CD4-positive, alpha-beta T cell treated with Interleukin-17A for 1 hour (primary cell): ENCODE data around the gene NDUFAF8.
A peak's percentile ranks its signal among the peaks of the same experiment; 100 is the strongest.

Experiments
- DNase-seq: peaks from one replicate; pipeline ENCODE4 v3.0.0-alpha.2; 2020

NDUFAF8 gene

DNA sequence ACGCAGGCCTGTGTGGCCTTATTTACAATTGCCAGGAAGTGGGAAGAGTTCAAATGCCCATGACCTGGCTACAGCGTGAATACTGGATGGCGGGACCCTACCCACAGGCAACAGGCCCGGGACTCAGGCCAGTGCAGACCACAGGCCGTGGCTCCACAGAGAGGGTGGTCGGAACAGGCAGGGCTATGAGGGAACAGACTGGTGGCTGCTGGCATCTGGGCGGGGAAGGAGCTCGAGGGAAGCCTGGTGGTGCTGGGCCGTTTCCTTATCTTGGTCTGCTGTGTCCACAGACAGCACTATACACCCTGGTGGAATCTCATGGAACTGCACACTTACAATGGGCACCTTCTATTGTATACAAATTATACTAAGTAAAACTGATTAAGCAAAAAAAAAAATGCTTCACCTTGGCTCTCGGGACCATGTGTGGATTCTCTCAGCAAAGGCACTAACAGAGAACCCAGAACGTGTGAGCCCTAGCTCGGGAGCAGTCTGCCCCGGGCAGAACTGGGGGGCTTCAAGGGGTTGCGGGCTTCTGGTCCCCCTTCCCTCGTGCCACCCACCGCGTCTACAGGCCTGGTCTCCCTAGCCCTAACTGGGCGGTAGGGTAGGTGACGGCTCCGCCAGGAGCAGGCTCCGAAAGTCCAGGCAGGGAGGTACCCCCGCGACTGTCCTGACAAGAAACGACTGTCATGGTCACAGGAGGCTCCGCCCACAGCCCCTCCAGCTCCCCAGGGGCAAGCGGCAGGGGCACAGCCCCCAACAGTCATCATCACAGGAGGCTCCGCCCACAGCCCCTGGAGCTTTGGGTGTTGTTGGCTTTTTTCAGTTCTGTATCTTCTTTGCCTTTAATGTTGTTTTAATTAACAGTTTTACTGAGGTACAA lies 38.2 kb upstream of the NDUFAF8 start:
- peak; percentile 32 for DNase-seq

DNA sequence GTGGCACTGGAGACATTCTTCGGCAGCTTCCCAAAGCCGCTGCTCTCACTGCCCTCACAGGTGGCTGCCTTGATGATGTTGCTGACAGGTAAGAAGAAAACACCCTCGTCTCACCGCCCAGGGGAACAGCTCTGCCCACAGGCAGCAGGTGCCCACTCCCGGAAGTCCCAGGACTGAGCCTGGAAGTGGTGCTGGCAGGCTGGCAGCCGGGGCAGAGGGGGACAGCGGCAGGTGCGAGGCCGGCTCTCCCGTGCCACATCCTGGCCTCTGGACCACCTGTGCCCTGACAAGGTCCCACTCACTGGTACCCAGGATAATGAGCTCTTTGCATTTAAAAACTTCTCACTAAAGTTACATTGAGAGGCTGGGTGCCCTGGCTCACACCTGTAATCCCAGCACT lies 36.8 kb upstream of the NDUFAF8 start:
- DNase-seq: no peak

DNA sequence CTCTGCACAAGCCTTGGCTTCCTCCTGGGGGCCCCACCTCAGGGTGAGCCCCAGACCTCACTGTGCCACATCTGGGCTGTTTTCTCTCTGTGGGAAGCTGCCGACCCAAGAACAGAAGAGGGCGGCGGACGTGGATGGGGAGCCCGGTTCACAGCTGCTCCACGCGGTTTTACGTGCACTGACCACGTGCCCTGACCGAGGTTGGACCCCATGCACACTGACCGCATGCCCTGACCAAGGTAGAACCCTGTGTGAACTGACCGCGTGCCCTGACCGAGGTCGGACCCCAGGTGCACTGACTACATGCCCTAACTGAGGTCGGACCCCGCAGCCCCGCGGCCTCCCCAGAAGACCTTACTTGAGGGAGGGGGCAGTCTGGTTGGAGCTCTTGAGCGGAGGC lies 36.0 kb upstream of the NDUFAF8 start:
- no peak for DNase-seq

DNA sequence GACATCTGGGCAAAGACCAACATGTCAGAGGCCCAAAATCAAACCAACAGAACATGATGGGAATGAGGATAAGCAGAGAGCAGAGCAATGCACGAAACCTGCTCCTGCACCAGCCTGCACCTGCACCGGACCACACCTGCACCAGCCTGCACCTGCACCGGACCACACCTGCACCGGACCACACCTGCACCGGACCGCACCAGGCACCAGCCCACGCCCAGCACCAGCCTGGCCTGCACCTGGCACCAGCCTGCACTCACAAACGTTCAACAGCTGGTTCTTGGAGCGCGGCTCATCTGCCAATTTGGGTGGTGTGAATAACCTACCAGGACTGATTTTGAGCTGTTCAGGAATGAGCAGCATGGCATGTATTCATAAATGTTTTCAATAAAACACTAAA lies 34.5 kb upstream of the NDUFAF8 start:
- no peak for DNase-seq

DNA sequence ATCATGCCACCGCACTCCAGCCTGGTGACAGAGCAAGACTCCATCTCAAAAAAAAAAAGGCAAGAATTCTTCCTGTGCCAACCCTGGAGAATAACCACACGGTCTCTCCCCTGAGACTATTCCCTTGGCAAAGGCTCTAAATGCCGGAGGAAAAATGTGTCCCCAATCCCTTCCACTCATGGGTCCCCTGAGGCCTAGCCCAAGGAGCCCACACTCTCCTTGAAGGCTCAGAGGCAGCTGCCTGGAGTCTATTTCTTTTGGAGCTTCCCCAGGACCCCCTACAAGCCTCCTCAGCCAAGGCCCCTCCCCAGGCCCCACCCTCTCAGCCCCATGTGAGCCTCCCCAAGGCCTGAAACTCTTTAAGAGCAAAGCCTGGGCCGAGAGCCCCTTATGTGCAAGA lies 33.0 kb upstream of the NDUFAF8 start:
- DNase-seq: no peak

DNA sequence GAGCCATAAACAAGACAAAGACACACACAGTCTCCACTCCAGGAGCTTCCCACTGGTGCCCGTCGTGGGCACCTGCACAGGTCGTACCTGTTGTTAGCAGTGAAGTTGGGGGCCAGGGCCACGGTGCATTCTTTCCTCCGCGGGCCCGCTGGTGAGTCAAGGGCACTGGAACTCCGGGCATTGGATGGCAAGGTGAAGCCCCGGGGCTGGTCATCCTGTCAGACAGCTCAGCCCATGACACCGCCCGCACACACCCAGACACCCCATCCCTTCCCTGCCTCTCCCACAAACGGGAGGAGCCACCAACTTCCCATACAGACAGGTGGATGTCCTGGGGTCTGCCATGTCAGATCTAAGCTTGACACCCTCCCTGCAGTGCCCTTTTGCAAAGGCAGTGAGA lies 32.5 kb upstream of the NDUFAF8 start:
- DNase-seq: no peak

DNA sequence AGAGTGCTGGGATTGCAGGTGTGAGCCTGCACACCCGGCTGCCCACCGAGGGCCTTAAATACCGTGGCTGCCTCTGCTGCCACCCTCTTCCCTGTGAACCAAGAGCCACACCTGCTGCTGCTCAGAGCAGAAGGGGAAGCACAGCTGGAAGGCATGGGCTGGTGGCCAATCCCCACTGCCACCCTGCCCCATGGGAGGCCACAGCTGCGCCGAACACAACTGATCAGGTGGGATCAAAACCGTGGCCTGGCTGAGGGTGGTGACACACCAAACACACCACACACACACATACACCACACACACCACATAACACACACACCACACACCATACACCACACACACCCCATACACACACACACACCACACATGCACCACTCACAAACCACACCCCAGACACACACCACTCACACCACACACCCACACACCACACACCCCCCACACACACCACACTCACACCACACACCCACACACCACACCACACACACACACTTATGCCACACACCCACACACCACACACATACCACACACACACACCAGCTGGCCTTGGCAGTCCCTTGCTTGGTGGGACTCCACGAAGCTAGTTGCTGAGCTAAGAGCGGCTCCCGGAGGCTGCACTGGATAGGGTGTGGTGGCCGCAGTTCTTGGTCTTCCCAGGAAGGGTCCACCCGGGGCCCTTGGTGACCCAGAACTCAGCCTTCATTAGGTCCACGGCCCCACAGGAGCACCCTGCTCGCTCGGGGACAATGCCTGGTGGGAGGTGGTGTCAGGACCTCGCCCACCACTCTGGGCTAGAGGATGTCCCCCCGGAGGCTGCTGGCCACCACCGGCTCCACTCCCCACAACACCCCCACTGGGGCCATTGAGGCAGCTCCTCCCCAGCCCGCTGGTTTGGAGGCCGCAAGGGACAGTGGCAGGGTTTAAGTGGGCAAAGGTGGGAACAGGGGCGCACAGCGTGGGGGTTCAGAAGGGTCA lies 31.2 kb upstream of the NDUFAF8 start:
- DNase-seq: no peak

DNA sequence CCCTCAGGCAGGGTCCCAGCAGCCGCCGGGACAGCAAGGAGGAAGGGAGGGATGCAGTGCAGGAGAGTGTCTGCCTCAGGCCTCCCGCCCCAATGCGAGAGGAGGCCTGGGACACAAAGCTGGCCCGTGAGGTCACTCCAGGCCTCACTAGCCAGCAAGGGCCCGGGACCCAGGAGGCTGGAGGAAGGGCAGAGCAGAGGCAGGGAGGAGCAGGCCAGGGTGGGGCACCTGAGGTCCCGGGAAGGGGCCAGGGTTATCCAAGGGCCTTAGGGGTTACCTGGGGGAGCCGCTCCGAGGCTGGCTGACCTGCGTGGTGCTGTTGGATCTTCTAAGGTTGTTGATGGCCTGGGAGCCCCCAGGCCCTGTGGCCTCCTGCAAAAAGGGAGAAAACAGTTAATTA lies 30.5 kb upstream of the NDUFAF8 start:
- DNase-seq: no peak

DNA sequence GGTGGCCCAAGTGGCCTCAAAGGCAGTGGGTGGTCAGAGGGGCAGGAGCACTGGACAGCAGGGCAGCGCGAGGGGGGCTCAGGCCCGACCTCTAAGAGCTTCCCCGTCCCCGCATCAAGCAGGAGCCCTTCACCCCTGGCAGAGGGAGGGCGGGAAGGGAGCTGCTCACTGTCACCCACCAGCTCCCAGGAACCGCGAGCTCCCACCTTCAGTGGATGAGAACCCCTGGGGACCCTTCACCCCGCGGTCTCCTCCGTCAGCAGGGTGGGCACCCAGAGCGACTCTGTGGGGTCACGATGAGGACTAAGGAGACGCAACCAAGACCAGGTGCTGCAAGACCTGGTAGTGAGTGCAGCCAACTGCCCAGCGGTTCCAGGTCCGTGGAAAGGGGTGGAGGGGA lies 30.0 kb upstream of the NDUFAF8 start:
- DNase-seq: no peak

DNA sequence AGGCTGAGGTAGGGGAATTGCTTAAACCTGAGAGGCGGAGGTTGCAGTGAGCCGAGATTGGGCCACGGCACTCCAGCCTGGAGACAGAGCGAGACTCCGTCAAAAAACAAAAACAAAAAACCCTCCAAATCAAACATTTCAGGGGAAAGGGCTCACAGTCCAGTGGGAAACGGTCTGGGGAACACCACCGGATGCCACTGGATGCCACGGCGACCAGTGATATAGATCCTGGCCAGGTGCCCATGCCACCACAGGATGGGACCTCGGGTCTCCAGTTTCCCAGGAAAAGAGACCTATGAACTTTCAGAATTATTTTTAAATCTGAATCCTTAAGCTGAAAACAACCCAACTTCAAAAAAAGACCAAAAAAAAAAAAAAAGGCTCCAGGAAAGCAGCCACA lies 28.7 kb upstream of the NDUFAF8 start:
- DNase-seq: no peak

DNA sequence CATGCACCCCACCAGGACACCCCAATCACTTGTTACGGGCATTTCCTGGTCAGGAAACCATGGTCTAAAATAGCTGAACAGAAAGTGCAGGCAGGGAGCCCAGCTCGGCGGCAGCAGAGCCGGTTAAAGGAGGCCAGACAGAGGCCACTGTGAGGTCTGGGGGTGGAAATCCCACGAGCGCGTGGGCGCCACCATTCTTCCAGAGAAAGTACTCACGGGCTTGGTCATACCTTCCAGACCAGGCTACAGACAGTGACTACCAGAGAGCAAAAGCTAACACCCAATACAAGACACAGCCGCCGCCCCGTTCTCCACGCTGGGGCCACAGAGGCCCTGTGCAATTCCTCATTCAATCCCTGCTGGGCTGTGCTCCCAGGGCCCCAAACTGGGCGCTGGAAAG lies 28.2 kb upstream of the NDUFAF8 start:
- no peak for DNase-seq

DNA sequence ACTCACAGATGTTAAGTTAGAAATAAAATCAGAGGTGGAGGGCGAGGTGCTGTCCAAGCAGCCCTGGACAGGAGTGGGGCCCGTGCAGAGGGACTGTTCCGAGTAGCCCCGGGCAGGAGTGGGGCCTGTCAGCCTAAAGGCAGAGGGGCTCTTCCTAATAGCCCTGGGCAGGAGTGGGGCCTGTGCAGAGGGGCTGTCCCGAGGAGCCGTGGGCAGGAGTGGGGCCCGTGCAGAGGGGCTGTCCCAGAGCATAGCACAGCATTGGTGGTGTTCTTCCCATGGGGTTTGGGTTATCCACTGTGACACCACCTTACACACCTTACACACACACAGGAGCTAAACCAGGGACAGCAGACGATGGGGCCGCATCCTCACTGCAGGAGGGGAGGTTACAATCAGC lies 26.8 kb upstream of the NDUFAF8 start:
- no peak for DNase-seq

DNA sequence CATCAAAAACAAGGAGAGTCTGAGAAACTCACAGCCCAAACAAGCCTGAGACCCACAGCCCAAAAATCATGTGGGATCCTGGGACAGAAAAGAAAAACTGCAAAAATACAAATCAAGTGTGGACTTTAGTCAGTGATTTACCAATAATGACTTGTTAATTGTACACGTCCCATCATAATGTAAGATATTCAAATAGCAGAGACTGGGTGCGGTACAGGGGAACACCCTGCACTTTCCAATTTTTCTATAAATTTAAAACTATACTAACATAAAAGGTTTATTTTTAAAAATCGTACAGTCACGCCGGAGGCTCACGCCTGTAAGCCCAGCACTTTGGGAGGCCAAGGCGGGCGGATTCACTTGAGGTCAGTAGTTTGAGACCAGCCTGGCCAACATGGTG lies 25.1 kb upstream of the NDUFAF8 start:
- no peak for DNase-seq

DNA sequence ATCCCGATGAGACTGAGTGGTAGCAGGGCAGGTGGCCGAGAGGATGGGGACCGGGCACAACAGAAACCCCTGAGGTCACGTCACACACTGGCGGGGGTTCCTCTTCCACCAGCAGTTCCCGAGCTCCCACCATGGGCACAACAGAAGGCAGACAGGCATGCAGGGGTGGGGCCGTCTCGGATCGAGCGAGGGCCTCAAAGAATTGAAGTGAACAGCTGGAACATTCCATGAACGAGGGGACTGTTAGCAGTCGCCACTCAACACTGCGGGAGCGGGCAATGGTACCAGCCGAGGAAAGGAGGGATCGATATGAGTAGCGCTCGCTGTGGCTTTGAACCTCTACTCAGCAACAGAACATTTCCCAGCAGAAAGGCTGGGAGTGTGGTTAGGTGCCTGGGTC lies 21.6 kb upstream of the NDUFAF8 start:
- no peak for DNase-seq

DNA sequence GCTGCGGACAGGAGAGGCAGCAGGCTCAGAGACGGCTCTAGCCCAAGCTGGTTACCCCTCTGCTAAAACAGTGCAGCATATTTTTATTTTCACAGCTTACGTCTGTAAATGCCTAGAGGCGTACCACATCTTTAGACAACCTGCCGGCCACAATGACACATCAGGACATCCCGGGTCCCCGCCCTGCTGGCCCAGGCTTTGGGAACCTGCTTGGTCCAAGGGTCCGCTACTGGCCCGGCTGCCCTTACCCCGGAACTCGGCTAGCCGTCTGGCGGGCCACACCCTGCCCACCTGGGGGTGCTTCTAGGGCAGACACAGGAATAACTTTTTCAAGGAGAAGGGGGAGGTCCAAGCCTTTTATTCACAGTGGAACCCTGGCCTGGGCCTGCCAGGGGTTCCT lies 20.7 kb upstream of the NDUFAF8 start:
- DNase-seq: no peak

DNA sequence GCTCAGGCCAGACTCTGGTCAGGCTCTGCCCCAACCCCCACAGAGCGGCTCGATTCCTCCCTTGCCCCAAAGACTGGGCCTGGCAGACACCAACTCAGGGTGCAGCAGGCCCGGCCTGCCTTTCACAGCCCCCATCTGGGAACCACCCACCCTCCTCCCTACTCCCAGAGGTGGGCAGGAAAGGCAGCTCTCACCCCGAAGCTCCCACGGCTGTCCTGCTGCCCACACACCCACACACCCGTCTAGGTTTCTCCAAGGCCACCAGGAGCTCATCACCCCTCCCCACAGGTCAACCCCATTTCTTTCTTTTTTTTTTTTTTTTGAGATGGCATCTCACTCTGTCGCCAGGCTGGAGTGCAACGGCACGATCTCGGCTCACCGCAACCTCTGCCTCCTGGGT lies 20.1 kb upstream of the NDUFAF8 start:
- DNase-seq: no peak

DNA sequence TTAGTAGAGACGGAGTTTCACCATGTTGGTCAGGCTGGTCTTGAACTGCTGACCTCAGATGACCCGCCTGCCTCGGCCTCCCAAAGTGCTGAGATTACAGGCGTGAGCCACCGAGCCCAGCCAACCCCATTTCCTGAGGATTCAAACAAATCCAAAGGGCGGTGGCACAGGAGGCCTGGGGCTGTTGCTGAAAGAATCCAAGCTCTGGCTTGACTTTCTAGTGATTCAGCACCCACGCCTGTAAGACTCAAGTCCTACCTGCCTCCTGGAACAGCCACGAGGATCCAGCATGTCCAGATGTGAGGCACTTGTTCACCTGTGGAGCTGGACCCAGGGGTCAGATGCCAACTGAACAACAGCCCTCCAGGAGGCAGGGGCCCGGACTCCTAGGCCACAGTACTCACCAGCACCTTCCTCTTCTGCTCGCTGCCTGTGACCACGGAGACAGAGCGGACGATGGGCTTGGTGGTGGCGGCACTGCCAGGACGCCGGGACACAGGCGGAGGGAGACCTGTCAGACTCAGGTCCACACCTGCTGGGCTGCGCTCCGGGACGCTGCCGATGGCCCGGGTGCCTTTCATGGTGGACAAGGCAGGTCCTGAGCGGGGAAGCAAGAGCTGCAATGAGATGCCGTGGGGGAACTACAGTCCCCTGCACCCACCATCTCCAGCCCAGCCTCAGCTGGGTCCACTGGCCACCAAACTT lies 19.5 kb upstream of the NDUFAF8 start:
- no peak for DNase-seq

DNA sequence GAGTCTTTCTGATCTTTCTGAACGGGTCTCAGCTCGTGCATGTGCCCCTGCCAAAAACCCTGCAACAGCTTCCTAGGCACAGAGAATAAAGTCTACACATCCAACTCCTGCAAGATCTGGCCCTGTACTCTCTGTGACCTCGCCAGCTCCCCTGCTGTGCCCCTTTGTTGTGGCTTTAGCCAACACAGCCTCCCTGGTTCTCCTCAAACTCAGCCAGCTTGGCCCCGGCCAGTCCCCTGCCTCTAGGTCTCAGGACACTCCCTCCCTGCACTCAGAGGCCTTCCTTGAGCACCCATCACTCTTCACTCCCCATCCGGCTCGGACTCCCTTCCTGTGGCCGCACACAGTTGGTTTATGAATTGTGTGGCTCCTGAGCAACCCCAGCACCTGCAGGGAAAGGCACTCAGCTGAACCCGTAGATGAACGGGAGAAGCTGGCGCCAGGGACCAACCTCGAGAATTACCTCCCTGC lies 17.7 kb upstream of the NDUFAF8 start:
- no peak for DNase-seq

DNA sequence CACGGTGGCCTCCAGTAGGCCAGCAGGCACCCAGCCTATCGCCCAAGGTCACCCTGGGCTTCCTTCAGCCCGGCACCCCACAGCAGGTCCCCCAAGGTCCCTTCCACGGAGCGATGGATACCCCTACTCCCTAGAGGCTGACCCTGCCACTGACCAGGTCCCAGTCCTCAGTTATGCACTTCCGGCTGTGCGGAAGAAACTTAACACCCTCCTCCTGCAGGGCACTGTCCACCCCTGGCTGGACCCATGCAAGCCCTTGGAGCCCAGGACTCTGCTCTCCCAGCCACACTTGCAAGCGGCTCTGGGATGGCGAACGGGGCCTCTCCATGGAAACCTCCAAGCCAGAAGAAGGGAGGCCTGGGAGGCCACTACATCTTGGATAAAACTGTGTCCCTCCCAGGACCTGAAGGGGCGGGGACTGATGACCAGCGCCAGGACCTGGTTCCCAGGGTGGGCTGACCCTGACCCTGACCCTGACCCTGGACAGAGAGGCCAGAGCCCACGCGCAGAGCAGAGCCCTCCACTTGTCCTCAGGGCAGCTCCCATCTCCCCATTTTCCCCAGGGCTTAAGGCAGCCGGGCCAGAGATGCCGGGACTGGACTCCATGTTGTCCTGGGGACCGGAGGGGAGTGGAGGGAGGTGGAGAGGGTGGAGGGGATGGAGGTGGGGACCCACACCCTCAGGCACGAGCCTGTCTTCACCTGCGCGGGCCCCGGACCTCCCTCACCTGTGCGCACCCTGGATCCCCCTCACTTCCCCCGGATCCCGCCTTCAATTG lies 17.1 kb upstream of the NDUFAF8 start:
- no peak for DNase-seq

DNA sequence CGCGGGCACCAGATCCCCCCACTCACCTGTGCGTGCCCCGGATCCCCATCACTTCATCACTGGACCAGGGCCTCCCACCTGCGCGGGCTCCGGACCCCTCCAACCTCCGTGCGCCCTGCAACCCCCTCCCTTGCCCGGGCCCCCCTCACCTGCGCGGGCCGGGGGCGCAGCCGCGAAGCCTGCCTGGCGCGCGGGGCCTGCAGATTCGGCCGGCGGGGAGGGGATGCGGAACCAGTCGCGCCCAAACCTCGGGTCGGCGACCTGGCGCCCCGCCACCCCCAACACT lies 16.6 kb upstream of the NDUFAF8 start:
- DNase-seq: no peak

DNA sequence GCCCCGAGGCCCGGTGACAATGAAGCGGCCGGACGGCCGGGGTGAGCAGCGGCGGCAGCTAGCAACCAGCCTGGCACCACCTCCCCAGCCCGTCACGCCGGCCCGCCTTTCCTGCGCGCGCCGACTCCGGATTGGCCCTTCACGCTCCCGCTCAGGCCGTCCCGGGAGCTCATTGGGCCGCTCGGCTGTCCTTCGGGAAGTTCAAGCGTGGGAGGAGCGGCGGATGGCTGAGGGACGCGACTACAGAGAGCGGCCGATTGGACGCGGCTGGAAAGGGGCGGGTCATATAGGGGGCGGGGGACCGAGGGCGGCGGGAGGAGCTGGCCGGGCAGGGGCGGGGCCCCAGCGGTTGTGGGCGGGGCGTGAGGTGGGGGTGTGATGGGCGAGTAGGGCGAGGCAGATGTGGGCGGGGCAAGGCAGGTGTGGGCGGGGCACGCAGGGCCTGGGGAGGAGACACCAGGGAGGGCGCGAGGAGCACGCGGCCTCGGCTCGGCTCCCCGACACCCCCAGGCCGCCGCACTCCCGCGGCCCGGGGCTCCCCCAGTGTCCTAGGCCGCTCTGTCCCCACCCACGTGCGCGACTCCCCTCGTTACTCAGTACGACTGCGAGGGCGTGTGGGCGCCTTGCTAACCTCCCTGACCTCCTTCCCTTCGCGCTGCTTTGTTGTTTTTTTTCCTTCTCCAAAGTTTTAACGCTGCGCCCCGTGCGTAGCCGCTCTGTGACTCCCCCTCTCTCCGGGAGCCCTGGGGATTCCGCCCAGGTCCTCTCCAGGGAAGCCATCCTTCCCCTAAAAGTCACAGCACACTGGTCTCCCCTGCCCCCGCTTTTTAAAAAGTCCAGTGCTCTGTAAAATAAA lies 16.0 kb upstream of the NDUFAF8 start, which contains the start of gene CEP131:
Gene CEP131 (minus strand): TSS at position 60 of the 856 bp plus-strand sequence. CDS start 2,909 bp downstream, outside the sequence.
- DNase-seq: peak; percentile 99

DNA sequence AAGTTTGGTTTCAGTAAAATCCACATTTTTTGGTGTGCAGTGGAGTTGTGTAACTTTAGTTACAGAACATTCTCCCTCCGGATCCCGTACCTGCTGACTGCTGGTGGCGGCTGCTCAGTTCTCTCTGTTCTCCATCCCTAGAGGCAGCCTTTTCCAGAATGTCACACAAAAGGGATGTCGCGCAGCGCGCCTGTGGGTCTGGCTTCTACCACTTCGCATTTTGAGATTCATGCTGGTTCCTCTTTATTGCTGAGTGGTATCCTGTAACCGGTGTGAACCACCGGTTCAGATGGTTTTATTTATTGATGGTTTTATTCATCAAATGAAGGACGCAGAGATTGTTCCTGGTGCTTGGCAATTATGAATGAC lies 15.4 kb upstream of the NDUFAF8 start:
- DNase-seq: peak; percentile 13
